ENCODE results near the gene ANGPTL4. TPM values are rescaled to one million over a fixed set of nuclear protein-coding genes. Genes with fewer than 3 reads are reported as not detected.
A peak's percentile ranks its signal among the peaks of the same experiment; 100 is the strongest.

The ANGPTL4 gene
- total and polyA plus RNA-seq, 2 of the 13 experiments (the other 11 are each of a cell fraction or from before 2014, with no cell fraction given): 0.80 to 21.7 TPM

- BruUV-seq (replicated peaks): no TSS peak
- Histone ChIP-seq H2AFZ (ENCODE audit: low read length) (no peak overlapping the region), H3K4me1 (ENCODE audit: insufficient read depth, low read length) (peaks cover 36% of the 10 kb centered on the region), H3K9ac (ENCODE audit: insufficient read depth, low read depth, low read length) (peak overlapping the region; percentile 99), H3K4me3 (replicated peaks in 1 of 3; ENCODE audit: insufficient read depth in 1 of 3, low read depth in 2 of 3, low read length in 3 of 3) (peak overlapping the region; percentile 69 to 97 (median 82)), H3K79me2 (ENCODE audit: insufficient read depth, low read length) (peaks cover 34% of the 10 kb centered on the region), H3K27ac (ENCODE audit: extremely low read length, insufficient read depth, low read length) (peak overlapping the region; percentile 88), H3K4me2 (ENCODE audit: low read depth, low read length) (peak overlapping the region; percentile 78), H4K20me1 (ENCODE audit: insufficient read depth, low read length) (peaks cover 19% of the 10 kb centered on the region), H3K9me3 (ENCODE audit: low read length) (no peaks in the 10 kb centered on the region), H3K27me3 (ENCODE audit: control insufficient read depth in 1 of 2, insufficient read depth in 2 of 2, low read length in 2 of 2) (peaks cover under 1 to 6% of the 10 kb centered on the region in 2 experiments; a peak in 3 of 5 replicates), H3K36me3 (replicated peaks in 1 of 2; ENCODE audit: control insufficient read depth in 1 of 2, insufficient read depth in 2 of 2, low read length in 2 of 2) (peaks cover 0 to 17% of the 10 kb centered on the region in 2 experiments; a peak in 3 of 5 replicates)
- no peak for ATAC-seq
- TF ChIP-seq REL (CRISPR knock-in tag; conservative IDR thresholded peaks at IDR 0.05) (0 out of 2 replicates have a peak, but pooled peaks have one; percentile 2), SSRP1 (CRISPR knock-in tag; IDR thresholded peaks at IDR 0.05) (0 out of 2 replicates have a peak, but pooled peaks have one; percentile 28), RBFOX2 (IDR thresholded peaks at IDR 0.05; ENCODE audit: low read depth, low read length) (0 out of 2 replicates have a peak, but pooled peaks have one; percentile 34), TBL1XR1 (IDR thresholded peaks at IDR 0.05; ENCODE audit: borderline replicate concordance, low read length, partially characterized antibody) (no peak)
- in situ Hi-C loops (cut with HindIII; ENCODE audit: extremely low pct_ligation_motif_present, low pct_unique_long_range_greater_than_20kb) (no loop called here), intact Hi-C loops (cut with micrococcal nuclease; ENCODE audit: unreplicated experiment) (no loop called here)
- WGBS (ENCODE audit: low lambda C conversion rate): 48% methylated on average over 3 of the region's 7 CpGs
- ChIA-PET POLR2A (interaction anchor here (1.1 to 6.5 kb wide), 6 partner anchors 16 to 191 kb away, joined by 3 to 39 read pairs (median 7); partner anchors contain the start of genes CD320, RAB11B and ZNF414), CTCF (ENCODE audit: low intra/inter-chr PET ratio, low total read pairs) (no interaction called here)
- no peak for DNase-seq (ENCODE audit: low spot score)
- FAIRE-seq: no peak
Measured at GRCh38 chr19:8322638-8322997, 41.3 kb upstream of the ANGPTL4 start.

GRCh38 chr19:8323781-8324185 is 40.2 kb upstream of the ANGPTL4 start:
- intact Hi-C loops (cut with micrococcal nuclease; ENCODE audit: unreplicated experiment) (no loop called here), in situ Hi-C loops (cut with HindIII; ENCODE audit: extremely low pct_ligation_motif_present, low pct_unique_long_range_greater_than_20kb) (no loop called here)
- no peak overlapping the region for H3K4me3 ChIP-seq (replicated peaks in 1 of 3; ENCODE audit: insufficient read depth in 1 of 3, low read depth in 2 of 3, low read length in 3 of 3)
- ATAC-seq (no peak), DNase-seq (ENCODE audit: low spot score) (no peak), FAIRE-seq (no peak)
- H3K79me2 ChIP-seq (ENCODE audit: insufficient read depth, low read length): peaks cover 34% of the 10 kb centered on the region
- no peaks in the 10 kb centered on the region for H3K9me3 ChIP-seq (ENCODE audit: low read length)
- H3K27me3 ChIP-seq (ENCODE audit: control insufficient read depth in 1 of 2, insufficient read depth in 2 of 2, low read length in 2 of 2): peaks cover 2 to 17% of the 10 kb centered on the region in 2 experiments; a peak in 3 of 5 replicates
- no peak overlapping the region for H2AFZ ChIP-seq (ENCODE audit: low read length)
- H3K4me2 ChIP-seq (ENCODE audit: low read depth, low read length): no peak overlapping the region
- peaks cover 0 to 17% of the 10 kb centered on the region in 2 experiments; a peak in 3 of 5 replicates for H3K36me3 ChIP-seq (replicated peaks in 1 of 2; ENCODE audit: control insufficient read depth in 1 of 2, insufficient read depth in 2 of 2, low read length in 2 of 2)
- CTCF ChIA-PET (ENCODE audit: low intra/inter-chr PET ratio, low total read pairs): no interaction called here
- POLR2A ChIA-PET: interaction anchor here (0.7 to 2.8 kb wide), 9 partner anchors 11 to 190 kb away, joined by 3 to 16 read pairs (median 4); partner anchors contain the start of genes MARCHF2, RAB11B and ZNF414
- 100% methylated on average over 1 of the region's 1 CpG for WGBS (ENCODE audit: low lambda C conversion rate)
- H4K20me1 ChIP-seq (ENCODE audit: insufficient read depth, low read length): peaks cover 19% of the 10 kb centered on the region
- no peak overlapping the region for H3K9ac ChIP-seq (ENCODE audit: insufficient read depth, low read depth, low read length)
- H3K4me1 ChIP-seq (ENCODE audit: insufficient read depth, low read length): peaks cover 33% of the 10 kb centered on the region
- no TSS peak for BruUV-seq (replicated peaks)
- H3K27ac ChIP-seq (ENCODE audit: extremely low read length, insufficient read depth, low read length): no peak overlapping the region
- TF ChIP-seq ZNF790 (CRISPR knock-in tag; IDR thresholded peaks at IDR 0.05; ENCODE audit: borderline replicate concordance) (no peak), ZNF781 (CRISPR knock-in tag; IDR thresholded peaks at IDR 0.05; ENCODE audit: borderline replicate concordance, not compliant biosample characterization) (no peak), NFE2L1 (CRISPR knock-in tag; IDR thresholded peaks at IDR 0.05; ENCODE audit: borderline replicate concordance) (no peak), RBM22 (optimal IDR thresholded peaks at IDR 0.05; ENCODE audit: low read length) (peak; percentile 10), POLR2G (IDR thresholded peaks at IDR 0.05; ENCODE audit: low read depth, low read length) (peak; percentile 19; the same call in 1 of the 2 replicates), PREB (CRISPR knock-in tag; IDR thresholded peaks at IDR 0.05) (no peak), ZNF563 (CRISPR knock-in tag; IDR thresholded peaks at IDR 0.05) (no peak), POLR2AphosphoS5 (IDR thresholded peaks at IDR 0.05; ENCODE audit: low read depth, low read length) (peak; percentile 44; the same call in 1 of the 2 replicates), ZNF703 (CRISPR knock-in tag; IDR thresholded peaks at IDR 0.05; ENCODE audit: borderline replicate concordance) (no peak), GMEB2 (CRISPR knock-in tag; IDR thresholded peaks at IDR 0.05; ENCODE audit: low read depth) (no peak), DRAP1 (CRISPR knock-in tag; IDR thresholded peaks at IDR 0.05) (no peak), NR2F2 (IDR thresholded peaks at IDR 0.05; ENCODE audit: borderline replicate concordance, low read depth) (0 out of 2 replicates have a peak, but pooled peaks have one; percentile 10)
